Right atrium auricular region (tissue), 2 donors: ENCODE measurements around the gene SPATA3. TPM values are rescaled to one million over a fixed set of nuclear protein-coding genes. Genes with fewer than 3 reads are reported as not detected.
"Not testable (repeated sequence)": the region's sequence is repeated elsewhere in the genome, so short reads cannot be mapped to it uniquely, and the experiment has no call there.

Experiments
- DNase-seq: peaks from one replicate; pipeline ENCODE4 v3.0.0-alpha.2; 2019; ENCODE audit warnings: low spot score
- H3K27ac ChIP-seq, 2 donors: fragments of 200-600 bp; sonication (generic); 1 replicate in 1 of 2; 2 replicates in 1 of 2; pipeline ENCODE4 v1.5.1; 2016 to 2019
- H3K27me3 ChIP-seq, 2 donors: fragments of 200-600 bp; sonication (generic); one replicate each; pipeline versions ENCODE4 v1.5.1 to v1.6.0; 2017 to 2019
- H3K36me3 ChIP-seq: fragments of 200-600 bp; sonication (generic); one replicate; pipeline ENCODE4 v1.5.1; 2016
- H3K4me1 ChIP-seq, 2 donors: fragments of 200-600 bp; sonication (generic); one replicate each; pipeline versions ENCODE4 v1.5.1 to v1.6.0; 2017 to 2019
- H3K4me3 ChIP-seq, 2 donors: fragments of 200-600 bp; sonication (generic); 1 replicate in 1 of 2; 2 replicates in 1 of 2; pipeline ENCODE4 v1.5.1; 2017 to 2019; ENCODE audit warnings: mild to moderate bottlenecking in 1 of 2, moderate library complexity in 1 of 2
- H3K9me3 ChIP-seq, 2 donors: fragments of 200-600 bp; sonication (generic); one replicate each; pipeline ENCODE4 v1.5.1; 2019
- total RNA-seq, 2 donors: library from RNA; depleted of rRNA; stranded (reverse); fragments of >200 nt; gene quantifications; one replicate each; pipeline ENCODE4 v1.1.0, GENCODE V29; 2016
- TF ChIP-seq, protein P1 (sequence below), 2 donors: fragments of 200-600 bp; sonication (generic); IDR thresholded peaks; one replicate each; pipeline ENCODE4 v1.5.1; 2019; ENCODE audit warnings: antibody characterized with exemption in 2 of 2

The SPATA3 gene
- total RNA-seq, 2 donors from 2014 or later = not detected

DNA sequence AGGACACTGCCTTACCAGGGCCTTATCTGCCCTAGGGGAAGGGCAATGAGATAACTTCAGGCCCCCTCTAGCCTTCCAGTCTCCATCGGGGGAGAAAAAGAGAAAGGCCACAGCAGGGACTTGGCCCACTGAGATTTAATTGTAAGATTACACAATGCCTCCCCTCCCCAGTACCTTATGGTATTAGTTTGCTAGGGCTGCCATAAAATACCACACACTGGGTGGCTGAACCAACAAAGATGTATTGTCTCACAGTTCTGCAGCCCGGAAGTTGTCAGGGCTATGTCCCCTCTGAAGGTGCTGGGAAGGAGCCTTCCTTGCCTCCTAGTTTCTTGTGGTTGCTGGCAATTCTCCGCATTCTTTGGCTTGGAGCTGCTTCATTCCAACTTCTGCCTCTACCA is 34.8 kb upstream of the SPATA3 start:
- Histone ChIP-seq H3K4me1 (peaks cover 0 to 10% of the 10 kb centered on the region in 2 donors), H3K36me3 (no peaks in the 10 kb centered on the region), H3K27ac (no peak overlapping the region), H3K27me3 (no peaks in the 10 kb centered on the region), H3K9me3 (no peaks in the 10 kb centered on the region), H3K4me3 (no peak overlapping the region)
- DNase-seq = no peak
- TF ChIP-seq, protein P1, sequence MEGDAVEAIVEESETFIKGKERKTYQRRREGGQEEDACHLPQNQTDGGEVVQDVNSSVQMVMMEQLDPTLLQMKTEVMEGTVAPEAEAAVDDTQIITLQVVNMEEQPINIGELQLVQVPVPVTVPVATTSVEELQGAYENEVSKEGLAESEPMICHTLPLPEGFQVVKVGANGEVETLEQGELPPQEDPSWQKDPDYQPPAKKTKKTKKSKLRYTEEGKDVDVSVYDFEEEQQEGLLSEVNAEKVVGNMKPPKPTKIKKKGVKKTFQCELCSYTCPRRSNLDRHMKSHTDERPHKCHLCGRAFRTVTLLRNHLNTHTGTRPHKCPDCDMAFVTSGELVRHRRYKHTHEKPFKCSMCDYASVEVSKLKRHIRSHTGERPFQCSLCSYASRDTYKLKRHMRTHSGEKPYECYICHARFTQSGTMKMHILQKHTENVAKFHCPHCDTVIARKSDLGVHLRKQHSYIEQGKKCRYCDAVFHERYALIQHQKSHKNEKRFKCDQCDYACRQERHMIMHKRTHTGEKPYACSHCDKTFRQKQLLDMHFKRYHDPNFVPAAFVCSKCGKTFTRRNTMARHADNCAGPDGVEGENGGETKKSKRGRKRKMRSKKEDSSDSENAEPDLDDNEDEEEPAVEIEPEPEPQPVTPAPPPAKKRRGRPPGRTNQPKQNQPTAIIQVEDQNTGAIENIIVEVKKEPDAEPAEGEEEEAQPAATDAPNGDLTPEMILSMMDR (IDR thresholded peaks at IDR 0.05) = no peak

DNA sequence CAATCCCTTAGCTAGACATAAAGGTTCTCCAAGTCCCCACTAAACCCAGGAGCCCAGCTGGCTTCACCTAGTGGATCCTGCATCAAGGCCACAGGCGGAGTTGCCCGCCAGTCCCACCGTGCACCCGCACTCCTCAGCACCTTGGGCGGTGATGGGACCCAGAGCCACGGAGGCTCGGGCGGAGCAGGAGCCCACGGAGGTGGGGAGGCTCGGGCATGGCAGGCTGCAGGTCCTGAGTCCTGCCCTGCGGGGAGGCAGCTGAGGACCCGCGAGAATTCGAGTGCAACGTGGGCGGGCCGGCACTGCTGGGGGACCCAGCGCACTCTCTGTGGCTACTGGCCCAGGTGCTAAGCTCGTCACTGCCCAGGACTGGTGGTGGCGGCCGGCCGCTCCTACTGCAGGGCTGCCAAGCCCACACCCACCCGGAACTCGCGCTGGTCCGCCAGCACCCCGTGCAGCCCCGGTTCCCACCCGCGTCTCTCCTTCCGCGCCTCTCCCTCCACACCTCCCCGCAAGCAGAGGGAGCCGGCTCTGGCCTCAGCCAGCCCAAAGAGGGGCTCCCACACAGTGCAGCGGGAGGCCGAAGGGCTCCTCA is 31.7 kb upstream of the SPATA3 start:
- Histone ChIP-seq H3K27me3 (no peaks in the 10 kb centered on the region), H3K27ac (no peak overlapping the region), H3K9me3 (no peaks in the 10 kb centered on the region), H3K4me1 (no peaks in the 10 kb centered on the region), H3K36me3 (no peaks in the 10 kb centered on the region), H3K4me3 (no peak overlapping the region)
- TF ChIP-seq, protein P1 (IDR thresholded peaks at IDR 0.05) = no peak
- DNase-seq = no peak

DNA sequence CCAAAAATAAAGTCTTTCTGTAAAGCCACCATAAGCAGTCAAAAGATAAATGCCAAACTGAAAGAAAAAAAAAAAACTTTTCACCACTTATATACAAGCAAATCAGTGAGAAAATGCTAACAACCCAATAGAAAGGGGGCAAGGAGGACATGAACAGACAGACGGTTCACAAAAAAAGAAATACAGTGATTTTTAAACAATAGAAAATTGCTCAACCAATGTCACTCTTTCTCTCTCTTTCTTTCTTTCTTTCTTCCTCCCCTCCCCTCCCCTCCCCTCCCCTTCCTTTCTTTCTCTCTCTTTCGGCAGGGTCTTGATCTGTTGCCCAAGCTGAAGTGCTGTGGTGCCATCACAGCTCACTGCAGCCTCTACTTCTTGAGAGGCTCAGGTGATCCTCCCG is 28.8 kb upstream of the SPATA3 start:
- no peak for DNase-seq
- no peak overlapping the region for H3K27ac ChIP-seq
- no peak overlapping the region for H3K4me3 ChIP-seq
- H3K27me3 ChIP-seq = no peaks in the 10 kb centered on the region
- H3K4me1 ChIP-seq = no peaks in the 10 kb centered on the region
- no peaks in the 10 kb centered on the region for H3K9me3 ChIP-seq
- H3K36me3 ChIP-seq = no peaks in the 10 kb centered on the region
- TF ChIP-seq, protein P1 (IDR thresholded peaks at IDR 0.05) = no peak

DNA sequence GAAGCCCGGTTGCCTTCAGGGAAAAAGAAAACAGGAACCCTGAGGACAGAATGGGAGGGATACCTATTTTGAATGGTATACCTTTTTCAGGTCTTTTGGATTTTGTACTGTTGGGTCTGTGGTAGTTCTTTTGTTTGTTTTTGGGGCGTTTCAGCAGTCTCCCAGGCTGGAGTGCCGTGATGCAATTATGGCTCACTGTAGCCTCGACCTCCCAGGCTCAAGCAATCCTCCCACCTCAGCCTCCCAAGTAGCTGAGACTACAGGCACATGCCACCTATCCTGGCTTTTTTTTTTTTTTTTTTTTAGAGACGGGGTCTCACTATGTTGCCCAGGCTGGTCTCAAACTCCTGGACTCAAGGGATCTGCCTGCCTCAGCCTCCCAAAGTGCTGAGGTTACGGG is 27.6 kb upstream of the SPATA3 start:
- not testable (repeated sequence) for H3K4me1 ChIP-seq, H3K4me3 ChIP-seq, H3K27ac ChIP-seq, H3K9me3 ChIP-seq, DNase-seq, H3K27me3 ChIP-seq, H3K36me3 ChIP-seq

DNA sequence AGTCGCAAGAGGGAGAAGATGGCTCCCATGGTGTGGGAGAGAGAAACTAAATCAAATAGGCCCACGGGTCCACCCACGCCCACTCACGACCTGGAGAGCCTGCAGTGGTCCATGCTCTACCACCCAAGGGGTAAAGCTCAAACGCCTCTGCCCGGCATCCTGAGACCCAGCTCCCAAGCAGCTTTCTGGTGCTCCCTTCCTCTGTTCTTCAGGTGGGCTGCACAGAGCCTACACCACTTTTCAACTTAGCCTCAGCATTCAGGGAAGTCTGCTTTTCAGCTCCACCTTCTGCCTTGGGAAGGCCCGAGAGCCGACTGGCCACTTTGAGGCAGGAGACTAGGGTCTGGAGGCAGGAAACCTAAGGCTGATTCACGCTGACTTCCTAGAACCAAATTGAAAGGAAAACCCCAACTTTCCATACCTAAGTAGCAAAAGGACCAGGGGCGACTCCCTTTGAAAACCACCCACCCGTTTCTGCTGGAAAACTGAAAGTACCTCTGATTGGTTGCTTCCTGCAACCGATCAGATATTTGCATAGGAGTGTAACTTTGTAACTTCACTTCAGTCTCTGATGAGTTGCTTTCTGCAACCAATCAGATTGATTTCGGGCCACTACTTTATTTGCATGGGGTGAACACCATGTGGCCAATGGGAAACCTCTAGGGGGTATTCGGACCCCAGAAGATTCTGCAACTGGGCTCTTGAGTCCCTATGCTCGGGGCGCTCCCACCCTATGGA is 26.8 kb upstream of the SPATA3 start:
- TF ChIP-seq, protein P1 (IDR thresholded peaks at IDR 0.05) = no peak
- H3K27me3 ChIP-seq = no peaks in the 10 kb centered on the region

DNA sequence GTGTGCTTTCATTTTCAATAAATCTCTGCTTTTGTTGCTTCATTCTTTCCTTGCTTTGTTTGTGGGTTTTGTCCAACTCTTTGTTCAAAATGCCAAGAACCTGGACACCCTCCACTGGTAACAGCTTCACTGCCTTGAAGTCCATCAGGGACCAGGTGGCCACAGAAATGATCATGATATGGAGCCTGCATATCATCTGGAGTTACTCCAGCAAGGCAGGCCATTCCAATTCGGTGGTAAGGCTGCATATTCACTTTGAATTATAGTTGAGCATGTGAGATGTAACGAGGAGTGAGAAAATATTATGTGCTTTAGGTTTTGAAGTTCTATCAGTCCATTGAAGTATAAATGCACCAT is 26.3 kb upstream of the SPATA3 start:
- Histone ChIP-seq H3K27ac (no peak overlapping the region), H3K4me1 (no peaks in the 10 kb centered on the region), H3K27me3 (no peaks in the 10 kb centered on the region), H3K36me3 (no peaks in the 10 kb centered on the region), H3K9me3 (no peaks in the 10 kb centered on the region), H3K4me3 (no peak overlapping the region)
- TF ChIP-seq, protein P1 (IDR thresholded peaks at IDR 0.05) = no peak
- no peak for DNase-seq

More for the DNA sequence above, 26.8 kb upstream of the SPATA3 start:
- no peak for DNase-seq
- Histone ChIP-seq H3K27ac (no peak overlapping the region), H3K4me1 (no peaks in the 10 kb centered on the region), H3K4me3 (no peak overlapping the region), H3K36me3 (no peaks in the 10 kb centered on the region), H3K9me3 (no peaks in the 10 kb centered on the region)
